ENCODE measurements around the gene APOF. TPM values are rescaled to one million over a fixed set of nuclear protein-coding genes. Genes with fewer than 3 reads are reported as not detected.
"Not testable (repeated sequence)": the region's sequence is repeated elsewhere in the genome, so short reads cannot be mapped to it uniquely, and the experiment has no call there.

APOF gene, protein sequence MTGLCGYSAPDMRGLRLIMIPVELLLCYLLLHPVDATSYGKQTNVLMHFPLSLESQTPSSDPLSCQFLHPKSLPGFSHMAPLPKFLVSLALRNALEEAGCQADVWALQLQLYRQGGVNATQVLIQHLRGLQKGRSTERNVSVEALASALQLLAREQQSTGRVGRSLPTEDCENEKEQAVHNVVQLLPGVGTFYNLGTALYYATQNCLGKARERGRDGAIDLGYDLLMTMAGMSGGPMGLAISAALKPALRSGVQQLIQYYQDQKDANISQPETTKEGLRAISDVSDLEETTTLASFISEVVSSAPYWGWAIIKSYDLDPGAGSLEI
- not detected in 2 replicates for total RNA-seq

DNA sequence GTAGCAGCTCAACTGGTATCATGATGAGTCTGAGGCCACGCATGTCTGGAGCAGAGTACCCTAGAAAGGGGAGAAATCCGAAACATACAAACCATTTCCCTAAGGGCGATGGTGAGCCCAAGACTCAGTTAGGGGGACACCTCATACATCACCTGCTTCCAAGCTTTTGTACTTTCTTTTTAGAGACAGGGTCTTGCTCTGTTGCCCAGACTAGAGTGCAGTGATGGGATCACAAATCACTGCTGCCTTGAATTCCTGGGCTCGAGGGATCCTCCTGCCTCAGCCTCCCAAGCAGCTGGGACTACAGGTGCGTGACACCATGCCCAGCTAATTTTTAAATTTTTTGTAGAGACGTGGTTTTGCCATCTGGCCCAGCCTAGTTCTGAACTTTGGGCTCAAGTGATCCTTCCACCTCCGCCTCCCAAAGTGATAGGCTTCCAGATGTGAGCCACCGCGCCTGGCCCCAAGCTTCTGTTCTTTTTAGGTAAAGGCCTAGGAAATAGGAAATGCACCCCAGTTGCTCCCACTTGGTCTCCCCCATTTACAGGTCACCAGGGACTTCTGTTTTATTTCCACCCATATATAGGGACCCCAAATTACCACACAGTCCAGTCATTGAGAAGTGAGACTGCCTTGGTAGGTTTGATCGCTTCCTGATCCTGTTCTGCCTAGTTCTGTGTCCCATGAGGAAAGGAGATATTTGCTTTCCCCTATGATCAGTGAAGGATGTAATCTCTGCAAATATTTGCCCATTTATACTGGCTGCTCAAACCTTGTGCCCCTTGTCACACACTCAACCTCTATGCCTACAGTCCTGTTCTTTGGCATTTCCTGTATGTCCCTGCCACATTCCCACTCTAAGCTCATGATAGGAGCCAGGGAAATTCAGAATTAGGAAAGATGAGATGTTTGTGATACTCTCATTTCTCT is at the start of gene APOF:
Gene APOF, minus strand, starts transcription at position 728 of the 930 bp plus-strand sequence. Its CDS starts 112 bp downstream, at position 616.
- DNase-seq (ENCODE audit: extremely low read depth, low read depth, low spot score), result no peak

DNA sequence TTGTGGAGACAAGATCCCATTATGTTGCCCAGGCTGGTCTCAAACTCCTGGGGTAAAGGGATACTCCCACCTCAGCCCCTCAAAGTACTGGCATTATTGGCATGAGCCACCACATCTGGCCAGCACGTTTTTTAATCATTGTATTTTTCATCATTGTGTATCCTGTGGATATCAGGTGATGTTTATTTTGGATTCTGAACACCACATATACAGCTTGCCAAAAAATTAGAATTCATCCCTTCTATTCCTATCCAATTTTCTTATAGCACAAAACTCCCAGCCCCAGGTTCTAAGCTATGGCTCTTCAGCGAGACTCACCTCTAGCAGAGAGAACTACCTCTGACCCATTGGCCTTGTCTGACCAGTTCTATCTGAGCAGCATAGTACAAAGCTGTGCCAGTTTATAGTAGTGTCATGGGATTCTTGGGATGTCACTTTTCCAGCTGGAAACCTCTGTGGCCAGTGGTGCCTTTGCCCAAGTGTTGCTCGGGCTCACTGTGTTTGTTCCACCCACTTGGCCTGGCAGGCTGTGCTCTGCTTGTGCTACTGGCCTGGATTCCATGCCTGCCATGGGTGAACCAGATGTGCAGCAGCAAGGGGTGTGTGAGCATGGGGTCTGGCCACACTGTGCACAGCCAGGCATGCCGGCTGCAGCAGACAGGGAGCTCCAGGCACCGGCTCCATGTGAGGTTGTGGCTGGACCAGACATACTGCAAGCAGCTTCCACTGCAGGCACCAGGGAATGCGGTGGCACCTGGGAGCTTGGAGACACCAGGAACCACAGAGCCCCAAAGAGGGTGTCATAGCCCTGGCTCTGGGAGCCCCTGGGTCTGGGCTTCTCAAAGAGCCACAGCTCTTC is 49.4 kb upstream of the APOF start:
- DNase-seq (ENCODE audit: extremely low read depth, low read depth, low spot score), result no peak

DNA sequence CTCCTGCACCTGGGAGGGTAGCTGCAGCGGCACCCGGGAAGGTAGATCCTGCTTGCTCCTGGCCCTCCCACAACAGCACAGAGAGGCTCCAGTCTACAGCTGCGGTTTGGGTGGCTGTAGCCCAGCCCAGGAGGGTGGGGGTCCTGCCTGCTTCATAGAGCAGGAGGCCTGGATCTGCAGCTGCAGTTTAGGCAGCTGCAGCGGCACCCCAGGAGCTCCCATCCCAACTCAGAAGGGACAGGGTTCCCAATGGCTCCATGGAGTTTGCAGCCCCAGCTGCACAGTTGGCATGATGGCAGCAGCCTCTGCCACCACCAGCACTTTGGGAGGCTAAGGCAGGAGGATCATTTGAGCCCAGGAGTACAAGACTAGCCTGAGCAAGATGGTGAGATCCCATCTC is 48.1 kb upstream of the APOF start:
- no peak for DNase-seq (ENCODE audit: extremely low read depth, low read depth, low spot score)

- no peak for DNase-seq (ENCODE audit: extremely low read depth, low read depth, low spot score)
Observed at GRCh38 chr12:56408799-56409417, 46.3 kb upstream of the APOF start.

- not testable (repeated sequence) for DNase-seq (ENCODE audit: extremely low read depth, low read depth, low spot score)
Observed at GRCh38 chr12:56404227-56404626, 41.6 kb upstream of the APOF start.

GRCh38 chr12:56401612-56402011 is 39.0 kb upstream of the APOF start:
- DNase-seq (ENCODE audit: extremely low read depth, low read depth, low spot score), result not testable (repeated sequence)

DNA sequence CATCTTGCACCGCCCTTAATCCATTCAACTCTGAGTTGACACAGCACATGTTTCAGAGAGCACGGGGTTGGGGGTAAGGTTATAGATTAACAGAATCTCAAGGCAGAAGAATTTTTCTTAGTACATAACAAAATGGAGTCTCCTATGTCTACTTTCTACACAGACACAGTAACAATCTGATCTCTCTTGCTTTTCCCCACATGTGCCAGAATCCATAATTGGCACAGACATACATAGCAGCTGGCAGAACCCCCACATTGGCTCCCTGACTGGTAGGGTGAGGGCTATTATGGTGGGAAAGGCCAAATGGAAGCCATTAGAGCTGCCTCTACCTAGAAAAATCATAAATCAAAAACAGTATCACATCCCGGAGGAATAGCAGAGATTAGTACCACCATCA is 38.5 kb upstream of the APOF start:
- not testable (repeated sequence) for DNase-seq (ENCODE audit: extremely low read depth, low read depth, low spot score)

- not testable (repeated sequence) for DNase-seq (ENCODE audit: extremely low read depth, low read depth, low spot score)
Observed at GRCh38 chr12:56399466-56399865, 36.8 kb upstream of the APOF start.

- no peak for DNase-seq (ENCODE audit: extremely low read depth, low read depth, low spot score)
Observed at GRCh38 chr12:56398324-56398723, 35.7 kb upstream of the APOF start.

DNA sequence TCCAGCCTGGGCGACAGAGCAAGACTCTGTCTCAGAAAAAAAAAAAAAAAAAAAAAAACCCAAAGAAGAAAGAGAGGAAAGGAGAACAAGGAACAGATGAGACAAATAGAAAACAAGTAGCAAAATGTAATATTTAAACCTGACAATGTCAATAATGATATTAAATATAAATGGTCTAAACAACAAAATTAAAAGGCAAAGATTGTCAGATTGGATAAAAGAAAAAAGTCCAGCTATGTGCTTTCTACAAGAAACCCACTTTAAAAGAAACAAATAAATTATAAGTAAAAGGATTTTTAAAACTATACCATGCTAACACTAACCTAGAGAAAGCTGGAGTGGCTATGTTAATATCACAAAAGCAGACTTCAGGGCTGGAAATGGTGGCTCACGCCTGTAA is 29.7 kb upstream of the APOF start:
- DNase-seq (ENCODE audit: extremely low read depth, low read depth, low spot score), result no peak

DNA sequence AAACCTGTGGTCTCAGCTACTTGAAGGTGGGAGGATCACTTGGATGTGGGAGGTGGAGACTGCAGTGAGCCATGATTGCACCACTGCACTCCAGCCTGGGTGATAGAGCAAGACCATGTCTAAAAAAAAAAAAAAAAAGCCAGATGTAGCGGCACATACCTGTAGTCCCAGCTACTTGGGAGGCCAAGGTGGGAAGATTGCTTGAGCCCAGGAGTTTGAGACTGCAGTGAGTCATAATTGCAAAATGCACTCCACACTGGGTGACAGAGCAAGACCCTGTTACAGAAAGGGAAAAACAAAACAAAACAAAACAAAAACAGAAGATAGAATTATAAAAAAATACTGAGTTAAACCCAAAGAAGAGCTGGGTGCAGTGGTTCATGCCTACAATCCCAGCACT is 29.1 kb upstream of the APOF start:
- DNase-seq (ENCODE audit: extremely low read depth, low read depth, low spot score), result no peak

DNA sequence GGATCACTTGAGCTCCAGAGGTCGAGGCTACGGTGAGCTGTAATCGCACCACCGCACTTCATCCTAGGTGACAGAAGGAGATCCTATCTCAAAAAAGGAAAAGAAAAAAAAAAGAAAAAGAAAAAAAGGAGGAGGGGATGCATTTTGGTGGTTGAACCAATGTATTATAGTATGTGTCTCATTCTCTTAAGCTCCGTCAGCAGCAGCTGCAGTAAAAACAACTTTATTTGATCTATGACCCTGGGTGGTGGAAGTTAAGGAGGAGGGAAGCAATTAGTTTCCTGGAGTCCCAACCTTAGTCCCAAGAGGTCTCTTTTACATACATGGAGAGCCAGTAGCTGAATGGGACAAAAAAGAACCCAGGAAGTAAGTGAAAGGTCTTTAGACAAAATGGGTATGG is 26.8 kb upstream of the APOF start:
- no peak for DNase-seq (ENCODE audit: extremely low read depth, low read depth, low spot score)

DNA sequence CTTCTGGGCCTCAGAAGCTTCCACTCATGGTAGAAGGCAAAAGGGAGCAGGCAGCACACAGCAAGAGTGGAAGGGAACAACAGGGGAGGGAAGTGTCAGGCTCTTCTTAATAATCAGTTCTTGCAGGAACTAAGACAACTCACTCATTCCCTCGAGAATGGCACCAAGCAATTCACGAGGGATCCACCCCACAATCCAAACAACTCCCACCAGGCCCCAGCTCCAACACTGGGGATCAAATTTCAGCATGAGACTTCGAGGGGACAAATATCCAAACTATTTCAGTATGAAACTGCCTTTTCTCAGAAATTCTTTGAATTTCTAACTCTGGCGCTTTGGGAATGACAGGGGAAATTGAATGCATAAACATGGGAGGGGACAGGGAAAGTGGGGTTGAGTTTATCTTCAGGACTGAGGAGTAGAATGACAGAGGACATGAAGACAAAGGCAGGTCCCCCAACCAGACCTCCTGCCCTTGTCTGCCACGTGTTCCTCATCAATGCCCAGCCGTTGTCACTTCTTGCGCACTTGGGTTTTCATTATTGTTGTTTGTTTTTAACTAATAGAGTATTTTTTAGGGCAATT is 24.6 kb upstream of the APOF start:
- no peak for DNase-seq (ENCODE audit: extremely low read depth, low read depth, low spot score)

GRCh38 chr12:56385873-56386272 is 23.2 kb upstream of the APOF start:
- no peak for DNase-seq (ENCODE audit: extremely low read depth, low read depth, low spot score)

DNA sequence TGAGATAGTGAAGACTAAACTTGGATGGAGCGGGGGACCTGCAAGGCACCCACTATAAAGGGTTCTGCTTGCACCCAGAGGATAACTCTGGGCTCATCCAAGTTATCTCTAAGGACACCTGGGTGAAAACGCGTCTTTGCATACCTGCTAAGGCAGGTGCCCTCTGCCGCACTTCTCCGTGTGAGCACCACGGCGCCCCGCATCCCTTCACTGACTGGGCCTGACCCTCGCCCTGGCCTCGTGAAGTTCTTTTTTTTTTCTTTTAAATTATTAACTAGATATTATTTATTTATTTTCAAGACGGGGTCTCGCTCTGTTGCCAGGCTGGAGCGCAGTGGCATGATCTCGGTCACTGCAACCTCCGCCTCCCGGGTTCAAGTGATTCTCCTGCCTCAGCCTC is 20.0 kb upstream of the APOF start:
- DNase-seq (ENCODE audit: extremely low read depth, low read depth, low spot score), result no peak

GRCh38 chr12:56377989-56378316 is 15.3 kb upstream of the APOF start:
- no peak for DNase-seq (ENCODE audit: extremely low read depth, low read depth, low spot score)

DNA sequence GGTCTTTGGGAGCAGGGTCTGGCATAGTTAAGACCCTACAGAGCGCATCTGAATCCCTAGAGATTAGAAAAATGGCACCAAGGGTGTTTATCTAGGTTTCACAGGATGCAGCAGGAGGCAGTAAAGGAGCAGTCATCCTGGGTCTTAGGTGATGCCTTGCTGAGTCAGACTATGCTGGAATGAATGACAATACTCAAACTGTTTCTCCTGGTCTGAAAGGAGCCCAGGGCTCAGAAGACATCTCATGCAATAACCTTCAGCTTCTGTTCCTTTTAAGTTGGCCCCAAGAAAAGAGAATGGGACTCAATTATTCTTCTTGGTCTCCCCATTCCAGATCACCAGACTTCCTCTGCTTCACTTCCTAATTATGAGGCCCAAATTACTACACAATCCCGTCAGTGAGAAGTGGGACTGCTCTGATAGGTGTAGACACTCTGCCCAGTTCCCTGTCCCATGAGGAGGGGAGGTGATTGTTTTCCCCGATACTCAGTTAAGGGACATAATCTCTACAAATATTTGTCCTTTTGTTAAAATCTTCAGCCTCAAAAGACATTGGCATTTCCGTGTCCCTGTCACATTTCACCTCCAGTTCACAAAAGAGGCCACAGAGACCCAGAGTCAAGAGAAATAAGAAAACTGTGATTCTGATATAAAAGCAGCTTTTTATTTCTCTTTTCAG is 14.8 kb upstream of the APOF start:
- no peak for DNase-seq (ENCODE audit: extremely low read depth, low read depth, low spot score)

DNA sequence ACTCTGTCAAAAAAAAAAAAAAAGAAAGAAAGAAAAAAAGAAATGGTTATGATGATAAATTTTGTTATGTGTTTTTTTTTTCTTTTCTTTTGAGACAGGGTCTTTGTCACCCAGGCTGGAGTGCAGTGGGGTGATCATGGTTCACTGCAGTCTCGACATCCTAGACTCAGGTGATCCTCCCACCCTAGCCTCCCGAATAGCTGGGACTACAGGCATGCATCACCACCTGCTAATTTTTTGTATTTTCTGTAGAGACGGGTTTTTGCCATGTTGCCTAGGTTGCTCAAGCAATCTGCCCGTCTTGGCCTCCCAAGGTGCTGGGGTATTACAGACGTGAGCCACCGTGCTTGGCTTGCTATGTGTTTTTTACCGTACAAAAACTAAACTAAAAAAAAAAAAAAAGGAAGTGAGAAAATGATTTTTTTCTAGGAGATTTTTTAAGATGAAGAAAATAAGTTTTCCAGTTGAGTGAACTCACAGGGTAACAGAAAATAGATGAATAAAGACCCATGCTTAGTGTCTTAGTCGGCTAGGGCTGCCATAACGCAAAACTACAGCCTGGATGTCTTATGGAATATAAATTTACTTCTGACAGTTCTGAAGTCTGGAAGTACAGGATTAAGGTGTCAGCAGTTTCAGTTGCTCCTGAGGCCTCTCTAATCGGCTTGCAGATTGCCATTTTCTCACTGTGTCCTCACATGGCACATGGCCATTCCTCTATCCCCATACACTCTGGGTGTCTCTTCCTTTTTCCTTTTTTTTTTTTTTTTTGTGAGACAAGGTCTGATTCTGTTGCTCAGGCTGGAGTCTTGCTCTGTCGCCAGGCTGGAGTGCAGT is 13.2 kb upstream of the APOF start:
- DNase-seq (ENCODE audit: extremely low read depth, low read depth, low spot score), result no peak
